Measurements from ENCODE around the gene VEZT. TPM values are rescaled to one million over a fixed set of nuclear protein-coding genes. Genes with fewer than 3 reads are reported as not detected.
"Not testable (repeated sequence)": the region's sequence is repeated elsewhere in the genome, so short reads cannot be mapped to it uniquely, and the experiment has no call there.

VEZT gene
- total RNA-seq, 1 experiment from 2014 or later, result 107 TPM

- TF ChIP-seq CTCF (conservative IDR thresholded peaks at IDR 0.05; ENCODE audit: low read depth, low read length) (no peak), EZH2 (IDR thresholded peaks at IDR 0.05; ENCODE audit: borderline replicate concordance, low read depth, low read length, poor library complexity, severe bottlenecking) (no peak)
- CTCF ChIA-PET, result no interaction called here
- intact Hi-C loops (cut with micrococcal nuclease; ENCODE audit: unreplicated experiment), result no loop called here
- H3K36me3 ChIP-seq (ENCODE audit: insufficient read depth, low read length, poor library complexity, severe bottlenecking), result no peaks in the 10 kb centered on the region
- BruUV-seq (replicated peaks), result no TSS peak
- peak overlapping the region; percentile 36 for H3K27ac ChIP-seq (ENCODE audit: low read depth, low read length, poor library complexity, severe bottlenecking)
- DNase-seq (ENCODE audit: low spot score), result no peak
- H3K9me3 ChIP-seq (ENCODE audit: low read depth, low read length, poor library complexity, severe bottlenecking), result no peaks in the 10 kb centered on the region
- H3K4me3 ChIP-seq (ENCODE audit: low read depth, low read length, poor library complexity, severe bottlenecking), result no peak overlapping the region
- no peaks in the 10 kb centered on the region for H3K27me3 ChIP-seq (replicated peaks; ENCODE audit: insufficient read depth, low read depth, low read length, poor library complexity)
- H3K4me1 ChIP-seq (ENCODE audit: insufficient read depth, low read length, poor library complexity, severe bottlenecking), result peaks cover 42% of the 10 kb centered on the region
- POLR2A ChIA-PET (ENCODE audit: low non-redundant PET), result no interaction called here
Observed at GRCh38 chr12:95230313-95230712, 12.7 kb downstream of the VEZT start.

GRCh38 chr12:95231190-95231589, 13.6 kb downstream of the VEZT start:
- TF ChIP-seq EZH2 (IDR thresholded peaks at IDR 0.05; ENCODE audit: borderline replicate concordance, low read depth, low read length, poor library complexity, severe bottlenecking) (no peak), CTCF (conservative IDR thresholded peaks at IDR 0.05; ENCODE audit: low read depth, low read length) (no peak)
- intact Hi-C loops (cut with micrococcal nuclease; ENCODE audit: unreplicated experiment), result no loop called here
- Histone ChIP-seq H3K27me3 (replicated peaks; ENCODE audit: insufficient read depth, low read depth, low read length, poor library complexity) (no peaks in the 10 kb centered on the region), H3K4me1 (ENCODE audit: insufficient read depth, low read length, poor library complexity, severe bottlenecking) (peaks cover 42% of the 10 kb centered on the region), H3K9me3 (ENCODE audit: low read depth, low read length, poor library complexity, severe bottlenecking) (no peaks in the 10 kb centered on the region), H3K36me3 (ENCODE audit: insufficient read depth, low read length, poor library complexity, severe bottlenecking) (no peaks in the 10 kb centered on the region), H3K27ac (ENCODE audit: low read depth, low read length, poor library complexity, severe bottlenecking) (peak overlapping the region; percentile 36), H3K4me3 (ENCODE audit: low read depth, low read length, poor library complexity, severe bottlenecking) (no peak overlapping the region)
- DNase-seq (ENCODE audit: low spot score), result peak; percentile 65
- no TSS peak for BruUV-seq (replicated peaks)
- CTCF ChIA-PET, result no interaction called here
- POLR2A ChIA-PET (ENCODE audit: low non-redundant PET), result no interaction called here

- H3K27me3 ChIP-seq (replicated peaks; ENCODE audit: insufficient read depth, low read depth, low read length, poor library complexity); BruUV-seq (replicated peaks); POLR2A ChIA-PET (ENCODE audit: low non-redundant PET); intact Hi-C loops (cut with micrococcal nuclease; ENCODE audit: unreplicated experiment); H3K9me3 ChIP-seq (ENCODE audit: low read depth, low read length, poor library complexity, severe bottlenecking); H3K36me3 ChIP-seq (ENCODE audit: insufficient read depth, low read length, poor library complexity, severe bottlenecking); H3K4me3 ChIP-seq (ENCODE audit: low read depth, low read length, poor library complexity, severe bottlenecking); DNase-seq (ENCODE audit: low spot score); H3K27ac ChIP-seq (ENCODE audit: low read depth, low read length, poor library complexity, severe bottlenecking): not testable (repeated sequence)
- CTCF ChIA-PET, result interaction anchor here (0.7 kb wide), 1 partner anchor 17 kb away, joined by 10 read pairs; the partner anchor contains the start of gene VEZT
- H3K4me1 ChIP-seq (ENCODE audit: insufficient read depth, low read length, poor library complexity, severe bottlenecking), result peaks cover 29% of the 10 kb centered on the region
Observed at GRCh38 chr12:95234187-95234586, 16.6 kb downstream of the VEZT start.

GRCh38 chr12:95235621-95236020, 18.0 kb downstream of the VEZT start:
- CTCF ChIA-PET; intact Hi-C loops (cut with micrococcal nuclease; ENCODE audit: unreplicated experiment); DNase-seq (ENCODE audit: low spot score); POLR2A ChIA-PET (ENCODE audit: low non-redundant PET); H3K27ac ChIP-seq (ENCODE audit: low read depth, low read length, poor library complexity, severe bottlenecking); H3K27me3 ChIP-seq (replicated peaks; ENCODE audit: insufficient read depth, low read depth, low read length, poor library complexity); H3K4me3 ChIP-seq (ENCODE audit: low read depth, low read length, poor library complexity, severe bottlenecking); BruUV-seq (replicated peaks); H3K9me3 ChIP-seq (ENCODE audit: low read depth, low read length, poor library complexity, severe bottlenecking); H3K36me3 ChIP-seq (ENCODE audit: insufficient read depth, low read length, poor library complexity, severe bottlenecking): not testable (repeated sequence)
- H3K4me1 ChIP-seq (ENCODE audit: insufficient read depth, low read length, poor library complexity, severe bottlenecking), result peaks cover 16% of the 10 kb centered on the region

Measured in A673 (cell line).